ENCODE data around the gene DGUOK.

DGUOK gene

GRCh38 chr2:73946215-73946614, 19.5 kb downstream of the DGUOK start:
- no peak for TF ChIP-seq CTCF (IDR thresholded peaks at IDR 0.05; ENCODE audit: low read depth, low read length)
- no peak for DNase-seq (ENCODE audit: extremely low read depth, low read depth)

DNA sequence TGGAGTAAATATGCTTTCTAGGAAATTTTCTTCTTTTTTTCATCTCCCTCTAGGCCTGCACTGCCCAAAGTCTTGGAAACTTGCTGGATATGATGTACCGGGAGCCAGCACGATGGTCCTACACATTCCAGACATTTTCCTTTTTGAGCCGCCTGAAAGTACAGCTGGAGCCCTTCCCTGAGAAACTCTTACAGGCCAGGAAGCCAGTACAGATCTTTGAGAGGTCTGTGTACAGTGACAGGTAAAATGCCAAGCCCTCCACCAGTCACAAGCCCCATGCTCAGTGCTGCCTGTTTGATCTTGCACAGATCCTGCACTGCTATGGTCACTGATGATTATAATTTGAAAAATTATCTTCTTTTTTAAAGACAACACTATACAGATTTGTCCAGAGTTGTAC, 20.0 kb downstream of the DGUOK start:
- TF ChIP-seq CTCF (IDR thresholded peaks at IDR 0.05; ENCODE audit: low read depth, low read length) = no peak
- no peak for DNase-seq (ENCODE audit: extremely low read depth, low read depth)

DNA sequence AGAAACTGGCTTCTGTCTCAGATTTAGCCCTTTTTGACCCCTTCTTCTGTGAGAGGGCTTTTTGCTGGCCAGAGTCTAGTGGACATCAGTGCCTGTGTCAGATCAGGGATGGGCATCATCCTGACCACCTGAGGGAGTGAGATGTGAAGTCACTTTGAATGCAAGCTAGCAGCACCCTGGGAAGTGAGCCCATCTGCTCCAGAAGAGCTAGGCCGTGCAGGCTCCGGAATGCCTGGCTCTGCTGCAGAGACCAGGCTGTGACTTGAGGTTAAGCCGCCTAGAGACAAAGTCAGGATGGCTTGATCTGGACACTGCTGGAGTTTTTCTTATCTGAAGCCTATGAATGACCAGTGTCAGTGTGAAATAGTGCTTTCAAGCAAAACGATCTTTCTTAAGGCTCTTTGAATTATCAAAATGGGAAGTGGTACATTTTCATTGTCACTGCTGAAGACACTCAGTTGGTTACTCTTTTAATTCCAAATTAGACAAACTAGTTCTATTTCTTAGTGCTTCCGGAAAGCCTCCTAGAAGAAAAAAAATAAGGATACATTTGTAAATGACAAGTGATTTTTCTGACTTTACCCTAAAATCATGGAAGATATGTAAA, 20.8 kb downstream of the DGUOK start:
- TF ChIP-seq CTCF (IDR thresholded peaks at IDR 0.05; ENCODE audit: low read depth, low read length) = no peak
- DNase-seq (ENCODE audit: extremely low read depth, low read depth) = no peak

GRCh38 chr2:73949802-73950201, 23.1 kb downstream of the DGUOK start:
- no peak for TF ChIP-seq CTCF (IDR thresholded peaks at IDR 0.05; ENCODE audit: low read depth, low read length)
- no peak for DNase-seq (ENCODE audit: extremely low read depth, low read depth)

- no peak for TF ChIP-seq CTCF (IDR thresholded peaks at IDR 0.05; ENCODE audit: low read depth, low read length)
- no peak for DNase-seq (ENCODE audit: extremely low read depth, low read depth)
Measured at GRCh38 chr2:73952499-73953446, 26.1 kb downstream of the DGUOK start.

GRCh38 chr2:73956218-73956865, 29.7 kb downstream of the DGUOK start:
- no peak for DNase-seq (ENCODE audit: extremely low read depth, low read depth)
- TF ChIP-seq CTCF (IDR thresholded peaks at IDR 0.05; ENCODE audit: low read depth, low read length) = no peak

- TF ChIP-seq CTCF (IDR thresholded peaks at IDR 0.05; ENCODE audit: low read depth, low read length) = no peak
- DNase-seq (ENCODE audit: extremely low read depth, low read depth) = no peak
Measured at GRCh38 chr2:73961274-73961673, 34.6 kb downstream of the DGUOK start.
